Effector CD8-positive, alpha-beta T cell (primary cell): Measurements from ENCODE around the gene LRBA.

Source experiments
- DNase-seq: peaks from one replicate; lab custom pipeline; 2025; lab: John Stamatoyannopoulos, UW

LRBA gene

GRCh38 chr4:150265806-150266205, 749.3 kb downstream of the LRBA start:
- DNase-seq, result no peak

- no peak for DNase-seq
Measured at GRCh38 chr4:150264595-150265161, 750.4 kb downstream of the LRBA start.

GRCh38 chr4:150262611-150263010, 752.5 kb downstream of the LRBA start:
- no peak for DNase-seq

GRCh38 chr4:150261571-150261970, 753.5 kb downstream of the LRBA start:
- no peak for DNase-seq

GRCh38 chr4:150259861-150260567, 755.1 kb downstream of the LRBA start:
- DNase-seq, result no peak

GRCh38 chr4:150258569-150258968, 756.5 kb downstream of the LRBA start:
- DNase-seq, result no peak

GRCh38 chr4:150256841-150257730, 758.0 kb downstream of the LRBA start:
- no peak for DNase-seq

GRCh38 chr4:150256225-150256620, 758.9 kb downstream of the LRBA start:
- DNase-seq, result no peak

GRCh38 chr4:150255610-150256224, 759.4 kb downstream of the LRBA start:
- DNase-seq, result no peak

GRCh38 chr4:150253965-150254630, 761.0 kb downstream of the LRBA start:
- no peak for DNase-seq

- DNase-seq, result no peak
Measured at GRCh38 chr4:150253416-150253815, 761.7 kb downstream of the LRBA start.

- DNase-seq, result no peak
Measured at GRCh38 chr4:150252741-150253140, 762.3 kb downstream of the LRBA start.

GRCh38 chr4:150252306-150252705, 762.8 kb downstream of the LRBA start:
- DNase-seq, result no peak

GRCh38 chr4:150251752-150252190, 763.3 kb downstream of the LRBA start:
- DNase-seq, result no peak

GRCh38 chr4:150250998-150251651, 764.0 kb downstream of the LRBA start:
- no peak for DNase-seq

GRCh38 chr4:150250293-150250997, 764.6 kb downstream of the LRBA start:
- DNase-seq, result no peak

GRCh38 chr4:150248181-150248580, 766.9 kb downstream of the LRBA start:
- no peak for DNase-seq

- no peak for DNase-seq
Measured at GRCh38 chr4:150247184-150247583, 767.9 kb downstream of the LRBA start.

GRCh38 chr4:150244600-150244999, 770.5 kb downstream of the LRBA start:
- no peak for DNase-seq

GRCh38 chr4:150243932-150244331, 771.2 kb downstream of the LRBA start:
- no peak for DNase-seq
